ENCODE data around the gene RBM23.

DNA sequence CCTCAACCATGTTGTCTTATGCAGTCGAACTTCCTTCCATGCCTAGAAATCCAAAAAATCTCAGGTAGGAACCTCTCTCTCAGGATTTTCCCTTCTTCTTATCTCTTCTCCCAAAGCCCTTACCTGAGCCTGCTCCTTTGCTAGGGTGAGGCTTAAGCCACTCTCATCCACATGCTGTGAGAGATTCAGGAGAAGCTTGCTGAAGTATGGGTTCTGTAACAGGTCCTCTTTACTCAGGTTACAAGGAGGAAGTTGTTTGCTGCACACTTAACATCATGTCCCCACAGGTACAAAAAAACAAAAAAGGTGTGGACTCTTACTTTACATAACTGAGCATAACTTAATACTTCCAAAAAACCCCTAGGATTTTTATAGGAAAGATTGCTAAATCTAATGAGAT lies 33.5 kb upstream of the RBM23 start:
- TF ChIP-seq, protein P1, sequence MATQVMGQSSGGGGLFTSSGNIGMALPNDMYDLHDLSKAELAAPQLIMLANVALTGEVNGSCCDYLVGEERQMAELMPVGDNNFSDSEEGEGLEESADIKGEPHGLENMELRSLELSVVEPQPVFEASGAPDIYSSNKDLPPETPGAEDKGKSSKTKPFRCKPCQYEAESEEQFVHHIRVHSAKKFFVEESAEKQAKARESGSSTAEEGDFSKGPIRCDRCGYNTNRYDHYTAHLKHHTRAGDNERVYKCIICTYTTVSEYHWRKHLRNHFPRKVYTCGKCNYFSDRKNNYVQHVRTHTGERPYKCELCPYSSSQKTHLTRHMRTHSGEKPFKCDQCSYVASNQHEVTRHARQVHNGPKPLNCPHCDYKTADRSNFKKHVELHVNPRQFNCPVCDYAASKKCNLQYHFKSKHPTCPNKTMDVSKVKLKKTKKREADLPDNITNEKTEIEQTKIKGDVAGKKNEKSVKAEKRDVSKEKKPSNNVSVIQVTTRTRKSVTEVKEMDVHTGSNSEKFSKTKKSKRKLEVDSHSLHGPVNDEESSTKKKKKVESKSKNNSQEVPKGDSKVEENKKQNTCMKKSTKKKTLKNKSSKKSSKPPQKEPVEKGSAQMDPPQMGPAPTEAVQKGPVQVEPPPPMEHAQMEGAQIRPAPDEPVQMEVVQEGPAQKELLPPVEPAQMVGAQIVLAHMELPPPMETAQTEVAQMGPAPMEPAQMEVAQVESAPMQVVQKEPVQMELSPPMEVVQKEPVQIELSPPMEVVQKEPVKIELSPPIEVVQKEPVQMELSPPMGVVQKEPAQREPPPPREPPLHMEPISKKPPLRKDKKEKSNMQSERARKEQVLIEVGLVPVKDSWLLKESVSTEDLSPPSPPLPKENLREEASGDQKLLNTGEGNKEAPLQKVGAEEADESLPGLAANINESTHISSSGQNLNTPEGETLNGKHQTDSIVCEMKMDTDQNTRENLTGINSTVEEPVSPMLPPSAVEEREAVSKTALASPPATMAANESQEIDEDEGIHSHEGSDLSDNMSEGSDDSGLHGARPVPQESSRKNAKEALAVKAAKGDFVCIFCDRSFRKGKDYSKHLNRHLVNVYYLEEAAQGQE (IDR thresholded peaks at IDR 0.05; ENCODE audit: low read depth): no peak
- TF ChIP-seq YY1 (IDR thresholded peaks at IDR 0.05; ENCODE audit: low read depth): no peak
- TF ChIP-seq, protein P2, sequence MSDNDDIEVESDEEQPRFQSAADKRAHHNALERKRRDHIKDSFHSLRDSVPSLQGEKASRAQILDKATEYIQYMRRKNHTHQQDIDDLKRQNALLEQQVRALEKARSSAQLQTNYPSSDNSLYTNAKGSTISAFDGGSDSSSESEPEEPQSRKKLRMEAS (IDR thresholded peaks at IDR 0.05): no peak
- no peak for TF ChIP-seq EP300 (IDR thresholded peaks at IDR 0.05; ENCODE audit: borderline replicate concordance)
- TF ChIP-seq, protein P3, sequence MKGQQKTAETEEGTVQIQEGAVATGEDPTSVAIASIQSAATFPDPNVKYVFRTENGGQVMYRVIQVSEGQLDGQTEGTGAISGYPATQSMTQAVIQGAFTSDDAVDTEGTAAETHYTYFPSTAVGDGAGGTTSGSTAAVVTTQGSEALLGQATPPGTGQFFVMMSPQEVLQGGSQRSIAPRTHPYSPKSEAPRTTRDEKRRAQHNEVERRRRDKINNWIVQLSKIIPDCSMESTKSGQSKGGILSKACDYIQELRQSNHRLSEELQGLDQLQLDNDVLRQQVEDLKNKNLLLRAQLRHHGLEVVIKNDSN (IDR thresholded peaks at IDR 0.05): no peak
- no peak for TF ChIP-seq TEAD4 (IDR thresholded peaks at IDR 0.05)
- no peak for TF ChIP-seq NFIC (IDR thresholded peaks at IDR 0.05)
- no peak for TF ChIP-seq CREB1 (IDR thresholded peaks at IDR 0.05; ENCODE audit: low read depth)
- TF ChIP-seq TAF1 (IDR thresholded peaks at IDR 0.05; ENCODE audit: low read depth): no peak
- no peak for TF ChIP-seq ZBTB7A (IDR thresholded peaks at IDR 0.05; ENCODE audit: low read depth)
- TF ChIP-seq RAD21 (IDR thresholded peaks at IDR 0.05; ENCODE audit: low read depth): no peak
- TF ChIP-seq TCF12 (IDR thresholded peaks at IDR 0.05; ENCODE audit: low read depth): no peak
- no peak for TF ChIP-seq FOXM1 (IDR thresholded peaks at IDR 0.05; ENCODE audit: borderline replicate concordance, low read depth)
- no peak for TF ChIP-seq EGR1 (IDR thresholded peaks at IDR 0.05)

Measured in Ishikawa (cell line).